GM19023 (cell line): ENCODE data around the gene NFIB.

Source experiments
- ATAC-seq: cut with Tn5 transposase; IDR thresholded peaks from one replicate; pipeline ENCODE4 v1.9.1; 2021; ENCODE audit warnings: mild to moderate bottlenecking, moderate library complexity; ENCODE audit not compliant: unreplicated experiment

The NFIB gene

GRCh38 chr9:14313951-14314423 is at the start of gene NFIB:
NFIB (minus strand) TSS chr9:14314141; CDS start chr9:14313511, 630 bp downstream.
- no peak for ATAC-seq

GRCh38 chr9:14362175-14362574 is 48.2 kb upstream of the NFIB start:
- ATAC-seq = no peak

GRCh38 chr9:14361074-14361473 is 47.1 kb upstream of the NFIB start:
- no peak for ATAC-seq

GRCh38 chr9:14358523-14358922 is 44.6 kb upstream of the NFIB start:
- no peak for ATAC-seq

GRCh38 chr9:14356351-14357265 is 42.7 kb upstream of the NFIB start:
- ATAC-seq = no peak

DNA sequence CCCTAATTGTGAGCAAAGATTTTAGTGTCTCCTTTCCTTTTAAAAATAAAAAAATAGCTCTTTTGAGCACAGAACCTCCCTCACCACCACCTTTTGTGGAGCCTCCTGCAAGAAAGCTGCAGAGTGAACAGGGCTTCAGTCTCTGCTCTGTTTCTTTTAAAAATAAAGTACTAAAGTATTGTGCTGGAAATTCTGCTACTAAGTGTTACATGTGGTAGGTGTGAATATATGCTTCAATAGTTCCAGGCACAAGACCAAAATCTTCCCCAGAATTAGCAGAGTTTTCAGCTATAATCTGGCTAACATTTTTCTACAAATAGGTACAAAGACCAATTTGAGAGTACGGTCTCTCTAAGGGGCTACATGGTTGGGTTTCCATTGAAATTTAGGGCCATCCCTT is 40.3 kb upstream of the NFIB start:
- no peak for ATAC-seq

GRCh38 chr9:14353222-14354056 is 39.5 kb upstream of the NFIB start:
- ATAC-seq = peak; percentile 88

GRCh38 chr9:14352503-14352902 is 38.6 kb upstream of the NFIB start:
- no peak for ATAC-seq

DNA sequence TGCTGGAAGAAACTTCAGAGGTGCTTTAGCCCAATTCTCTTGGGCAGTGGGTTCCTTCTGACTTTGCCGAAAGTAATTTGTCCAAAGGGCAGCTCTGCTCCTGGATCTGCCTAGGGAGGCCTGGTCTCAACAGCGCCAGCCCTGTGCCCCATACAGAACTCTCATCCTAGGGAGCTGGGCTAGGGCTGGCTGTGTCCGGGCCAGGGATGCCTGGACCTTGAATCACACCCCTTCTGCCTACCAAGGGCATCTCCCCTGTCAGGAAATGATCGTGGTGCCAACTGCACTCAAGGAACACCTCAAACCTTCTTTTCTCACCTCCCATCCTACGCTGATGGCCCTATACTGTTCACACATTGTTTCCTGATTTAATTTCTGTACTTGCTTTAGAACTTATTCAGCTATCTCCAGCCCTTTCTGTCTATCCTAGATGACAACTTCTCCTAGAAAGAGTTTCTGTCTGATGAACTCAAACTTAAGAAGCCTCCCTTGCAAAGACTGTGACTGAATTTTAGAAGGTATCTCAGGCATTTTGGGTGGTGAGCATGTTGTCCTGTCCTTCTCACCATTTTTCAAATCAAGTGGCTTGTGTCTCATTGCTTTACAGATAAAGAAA is 37.4 kb upstream of the NFIB start:
- no peak for ATAC-seq

GRCh38 chr9:14350754-14351153 is 36.8 kb upstream of the NFIB start:
- ATAC-seq = no peak

- ATAC-seq = no peak
Observed at GRCh38 chr9:14350349-14350728, 36.4 kb upstream of the NFIB start.

GRCh38 chr9:14349447-14350348 is 35.8 kb upstream of the NFIB start:
- ATAC-seq = no peak

DNA sequence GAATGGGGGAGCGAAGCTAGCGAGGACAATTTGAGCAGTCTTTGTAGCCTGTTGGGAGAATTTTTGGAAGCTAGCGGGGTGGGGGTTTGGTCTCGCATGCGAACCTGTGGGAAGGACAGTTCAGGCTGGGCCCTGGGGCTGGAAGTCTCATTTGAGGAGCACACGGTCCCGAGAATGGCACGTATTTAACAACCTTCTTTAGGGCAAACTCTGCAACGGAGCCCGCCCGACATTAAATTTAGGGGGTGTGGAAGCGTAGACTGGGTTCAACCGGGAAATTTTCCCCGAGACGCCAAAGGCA is 35.2 kb upstream of the NFIB start:
- ATAC-seq = no peak

GRCh38 chr9:14348373-14349145 is 34.6 kb upstream of the NFIB start:
- ATAC-seq = no peak

- ATAC-seq = no peak
Observed at GRCh38 chr9:14348123-14348372, 34.1 kb upstream of the NFIB start.

- ATAC-seq = no peak
Observed at GRCh38 chr9:14347406-14348122, 33.6 kb upstream of the NFIB start.

DNA sequence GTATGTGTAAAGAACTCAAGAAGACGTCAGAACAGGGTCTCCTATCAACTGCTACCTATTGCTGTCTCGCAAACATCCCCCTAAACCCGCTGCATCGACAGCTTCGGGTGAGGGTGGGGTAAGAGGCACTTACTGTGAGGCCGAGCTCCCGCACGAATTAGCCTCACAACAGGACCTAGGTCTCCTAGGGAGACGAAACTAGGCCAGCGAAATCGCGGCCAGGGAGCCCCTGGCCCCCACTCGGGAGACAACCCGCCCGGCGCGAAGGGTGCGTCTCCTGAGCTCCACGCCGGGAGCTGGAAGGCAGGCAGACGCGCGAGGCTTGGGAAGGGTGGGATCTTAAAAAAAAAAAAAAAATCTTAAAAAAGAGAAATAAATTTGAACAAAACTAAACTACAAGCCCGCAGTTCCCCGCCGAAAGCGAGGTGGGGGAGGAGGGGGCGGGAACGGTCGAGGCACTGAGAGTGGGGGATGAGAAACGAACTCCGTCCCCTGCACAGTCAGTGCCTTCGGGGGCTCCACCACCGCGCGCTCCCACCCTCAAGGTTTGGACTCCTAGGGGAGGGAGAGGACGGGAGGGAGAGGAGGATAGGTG is 33.0 kb upstream of the NFIB start:
- no peak for ATAC-seq

GRCh38 chr9:14346231-14346791 is 32.4 kb upstream of the NFIB start:
- no peak for ATAC-seq
